ENCODE results near the gene CFP. TPM values are rescaled to one million over a fixed set of nuclear protein-coding genes. Genes with fewer than 3 reads are reported as not detected.
A peak's percentile ranks its signal among the peaks of the same experiment; 100 is the strongest.
"Not testable (repeated sequence)": the region's sequence is repeated elsewhere in the genome, so short reads cannot be mapped to it uniquely, and the experiment has no call there.

Gene CFP
- total RNA-seq, 1 experiment from 2014 or later = 0.24 TPM

- DNase-seq (ENCODE audit: low read depth) = no peak
Measured at GRCh38 chrX:47607091-47607490, 22.6 kb downstream of the CFP start.

GRCh38 chrX:47605024-47605423 lies 24.7 kb downstream of the CFP start:
- no peak for DNase-seq (ENCODE audit: low read depth)

- DNase-seq (ENCODE audit: low read depth) = not testable (repeated sequence)
Measured at GRCh38 chrX:47603125-47603524, 26.6 kb downstream of the CFP start.

- DNase-seq (ENCODE audit: low read depth) = no peak
Measured at GRCh38 chrX:47597222-47597621, 32.5 kb downstream of the CFP start.

GRCh38 chrX:47596256-47596655 lies 33.5 kb downstream of the CFP start:
- DNase-seq (ENCODE audit: low read depth) = no peak

- DNase-seq (ENCODE audit: low read depth) = no peak
Measured at GRCh38 chrX:47595716-47596251, 33.9 kb downstream of the CFP start.

- no peak for DNase-seq (ENCODE audit: low read depth)
Measured at GRCh38 chrX:47593522-47593921, 36.2 kb downstream of the CFP start.

- DNase-seq (ENCODE audit: low read depth) = no peak
Measured at GRCh38 chrX:47590984-47591383, 38.7 kb downstream of the CFP start.

- DNase-seq (ENCODE audit: low read depth) = no peak
Measured at GRCh38 chrX:47587906-47588735, 41.6 kb downstream of the CFP start.

- DNase-seq (ENCODE audit: low read depth) = no peak
Measured at GRCh38 chrX:47587091-47587891, 42.4 kb downstream of the CFP start.

GRCh38 chrX:47586043-47586787 lies 43.5 kb downstream of the CFP start:
- DNase-seq (ENCODE audit: low read depth) = no peak

GRCh38 chrX:47585273-47585672 lies 44.5 kb downstream of the CFP start:
- DNase-seq (ENCODE audit: low read depth) = no peak

- DNase-seq (ENCODE audit: low read depth) = no peak
Measured at GRCh38 chrX:47584714-47585113, 45.0 kb downstream of the CFP start.

- DNase-seq (ENCODE audit: low read depth) = no peak
Measured at GRCh38 chrX:47583240-47583861, 46.4 kb downstream of the CFP start.

- DNase-seq (ENCODE audit: low read depth) = peak; percentile 95
Measured at GRCh38 chrX:47581731-47582647, 47.7 kb downstream of the CFP start, which contains the start of gene TIMP1. Gene TIMP1 (plus strand): TSS chrX:47582436. CDS start chrX:47583416, 980 bp downstream.

GRCh38 chrX:47579537-47579936 lies 50.2 kb downstream of the CFP start:
- DNase-seq (ENCODE audit: low read depth) = peak; percentile 59

- no peak for DNase-seq (ENCODE audit: low read depth)
Measured at GRCh38 chrX:47578692-47579091, 51.0 kb downstream of the CFP start.

GRCh38 chrX:47577901-47578300 lies 51.8 kb downstream of the CFP start:
- DNase-seq (ENCODE audit: low read depth) = no peak

- DNase-seq (ENCODE audit: low read depth) = no peak
Measured at GRCh38 chrX:47577424-47577823, 52.3 kb downstream of the CFP start.
